Measurements from ENCODE around the gene RBL2.

DNA sequence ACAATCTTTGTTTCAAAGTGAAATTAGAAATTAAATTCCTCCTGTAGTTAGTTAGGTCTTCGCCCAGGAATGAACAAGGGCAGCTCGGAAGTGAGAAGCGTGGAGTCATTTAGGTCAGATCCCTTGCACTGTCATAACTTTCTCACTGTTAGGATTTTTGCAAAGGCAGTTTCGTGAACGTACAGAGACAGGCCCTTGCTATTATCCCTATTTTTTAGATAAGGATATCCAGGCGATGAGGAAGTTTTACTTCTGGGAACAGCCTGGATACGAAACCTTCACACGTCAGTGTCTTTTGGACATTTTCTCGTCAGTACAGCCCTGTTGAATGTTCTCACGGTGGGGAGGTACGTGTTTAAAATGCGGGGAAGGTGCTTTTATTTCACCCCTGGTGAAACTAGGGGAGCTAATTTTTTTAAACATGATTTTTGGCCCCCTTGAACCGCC is 318 bp upstream of the RBL2 start:
- TF ChIP-seq HDAC6 (IDR thresholded peaks at IDR 0.05; ENCODE audit: low read depth, low read length): no peak
- no peak for TF ChIP-seq CTCF (CRISPR knock-in tag; IDR thresholded peaks at IDR 0.05)
- no peak for TF ChIP-seq ERF (CRISPR knock-in tag; IDR thresholded peaks at IDR 0.05)
- TF ChIP-seq KDM5B (CRISPR knock-in tag; IDR thresholded peaks at IDR 0.05; ENCODE audit: borderline replicate concordance): no peak
- TF ChIP-seq, protein P1, sequence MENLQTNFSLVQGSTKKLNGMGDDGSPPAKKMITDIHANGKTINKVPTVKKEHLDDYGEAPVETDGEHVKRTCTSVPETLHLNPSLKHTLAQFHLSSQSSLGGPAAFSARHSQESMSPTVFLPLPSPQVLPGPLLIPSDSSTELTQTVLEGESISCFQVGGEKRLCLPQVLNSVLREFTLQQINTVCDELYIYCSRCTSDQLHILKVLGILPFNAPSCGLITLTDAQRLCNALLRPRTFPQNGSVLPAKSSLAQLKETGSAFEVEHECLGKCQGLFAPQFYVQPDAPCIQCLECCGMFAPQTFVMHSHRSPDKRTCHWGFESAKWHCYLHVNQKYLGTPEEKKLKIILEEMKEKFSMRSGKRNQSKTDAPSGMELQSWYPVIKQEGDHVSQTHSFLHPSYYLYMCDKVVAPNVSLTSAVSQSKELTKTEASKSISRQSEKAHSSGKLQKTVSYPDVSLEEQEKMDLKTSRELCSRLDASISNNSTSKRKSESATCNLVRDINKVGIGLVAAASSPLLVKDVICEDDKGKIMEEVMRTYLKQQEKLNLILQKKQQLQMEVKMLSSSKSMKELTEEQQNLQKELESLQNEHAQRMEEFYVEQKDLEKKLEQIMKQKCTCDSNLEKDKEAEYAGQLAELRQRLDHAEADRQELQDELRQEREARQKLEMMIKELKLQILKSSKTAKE (CRISPR knock-in tag; IDR thresholded peaks at IDR 0.05; ENCODE audit: borderline replicate concordance): no peak
- no peak for TF ChIP-seq ZNF468 (CRISPR knock-in tag; IDR thresholded peaks at IDR 0.05)
- no peak for TF ChIP-seq SP1 (IDR thresholded peaks at IDR 0.05)
- TF ChIP-seq SP1 (CRISPR knock-in tag; IDR thresholded peaks at IDR 0.05): no peak
- TF ChIP-seq CC2D1A (CRISPR knock-in tag; IDR thresholded peaks at IDR 0.05): no peak
- TF ChIP-seq, protein P2, sequence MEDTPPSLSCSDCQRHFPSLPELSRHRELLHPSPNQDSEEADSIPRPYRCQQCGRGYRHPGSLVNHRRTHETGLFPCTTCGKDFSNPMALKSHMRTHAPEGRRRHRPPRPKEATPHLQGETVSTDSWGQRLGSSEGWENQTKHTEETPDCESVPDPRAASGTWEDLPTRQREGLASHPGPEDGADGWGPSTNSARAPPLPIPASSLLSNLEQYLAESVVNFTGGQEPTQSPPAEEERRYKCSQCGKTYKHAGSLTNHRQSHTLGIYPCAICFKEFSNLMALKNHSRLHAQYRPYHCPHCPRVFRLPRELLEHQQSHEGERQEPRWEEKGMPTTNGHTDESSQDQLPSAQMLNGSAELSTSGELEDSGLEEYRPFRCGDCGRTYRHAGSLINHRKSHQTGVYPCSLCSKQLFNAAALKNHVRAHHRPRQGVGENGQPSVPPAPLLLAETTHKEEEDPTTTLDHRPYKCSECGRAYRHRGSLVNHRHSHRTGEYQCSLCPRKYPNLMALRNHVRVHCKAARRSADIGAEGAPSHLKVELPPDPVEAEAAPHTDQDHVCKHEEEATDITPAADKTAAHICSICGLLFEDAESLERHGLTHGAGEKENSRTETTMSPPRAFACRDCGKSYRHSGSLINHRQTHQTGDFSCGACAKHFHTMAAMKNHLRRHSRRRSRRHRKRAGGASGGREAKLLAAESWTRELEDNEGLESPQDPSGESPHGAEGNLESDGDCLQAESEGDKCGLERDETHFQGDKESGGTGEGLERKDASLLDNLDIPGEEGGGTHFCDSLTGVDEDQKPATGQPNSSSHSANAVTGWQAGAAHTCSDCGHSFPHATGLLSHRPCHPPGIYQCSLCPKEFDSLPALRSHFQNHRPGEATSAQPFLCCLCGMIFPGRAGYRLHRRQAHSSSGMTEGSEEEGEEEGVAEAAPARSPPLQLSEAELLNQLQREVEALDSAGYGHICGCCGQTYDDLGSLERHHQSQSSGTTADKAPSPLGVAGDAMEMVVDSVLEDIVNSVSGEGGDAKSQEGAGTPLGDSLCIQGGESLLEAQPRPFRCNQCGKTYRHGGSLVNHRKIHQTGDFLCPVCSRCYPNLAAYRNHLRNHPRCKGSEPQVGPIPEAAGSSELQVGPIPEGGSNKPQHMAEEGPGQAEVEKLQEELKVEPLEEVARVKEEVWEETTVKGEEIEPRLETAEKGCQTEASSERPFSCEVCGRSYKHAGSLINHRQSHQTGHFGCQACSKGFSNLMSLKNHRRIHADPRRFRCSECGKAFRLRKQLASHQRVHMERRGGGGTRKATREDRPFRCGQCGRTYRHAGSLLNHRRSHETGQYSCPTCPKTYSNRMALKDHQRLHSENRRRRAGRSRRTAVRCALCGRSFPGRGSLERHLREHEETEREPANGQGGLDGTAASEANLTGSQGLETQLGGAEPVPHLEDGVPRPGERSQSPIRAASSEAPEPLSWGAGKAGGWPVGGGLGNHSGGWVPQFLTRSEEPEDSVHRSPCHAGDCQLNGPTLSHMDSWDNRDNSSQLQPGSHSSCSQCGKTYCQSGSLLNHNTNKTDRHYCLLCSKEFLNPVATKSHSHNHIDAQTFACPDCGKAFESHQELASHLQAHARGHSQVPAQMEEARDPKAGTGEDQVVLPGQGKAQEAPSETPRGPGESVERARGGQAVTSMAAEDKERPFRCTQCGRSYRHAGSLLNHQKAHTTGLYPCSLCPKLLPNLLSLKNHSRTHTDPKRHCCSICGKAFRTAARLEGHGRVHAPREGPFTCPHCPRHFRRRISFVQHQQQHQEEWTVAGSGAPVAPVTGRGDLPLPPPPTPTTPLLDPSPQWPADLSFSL (CRISPR knock-in tag; IDR thresholded peaks at IDR 0.05): no peak
- TF ChIP-seq, protein P3, sequence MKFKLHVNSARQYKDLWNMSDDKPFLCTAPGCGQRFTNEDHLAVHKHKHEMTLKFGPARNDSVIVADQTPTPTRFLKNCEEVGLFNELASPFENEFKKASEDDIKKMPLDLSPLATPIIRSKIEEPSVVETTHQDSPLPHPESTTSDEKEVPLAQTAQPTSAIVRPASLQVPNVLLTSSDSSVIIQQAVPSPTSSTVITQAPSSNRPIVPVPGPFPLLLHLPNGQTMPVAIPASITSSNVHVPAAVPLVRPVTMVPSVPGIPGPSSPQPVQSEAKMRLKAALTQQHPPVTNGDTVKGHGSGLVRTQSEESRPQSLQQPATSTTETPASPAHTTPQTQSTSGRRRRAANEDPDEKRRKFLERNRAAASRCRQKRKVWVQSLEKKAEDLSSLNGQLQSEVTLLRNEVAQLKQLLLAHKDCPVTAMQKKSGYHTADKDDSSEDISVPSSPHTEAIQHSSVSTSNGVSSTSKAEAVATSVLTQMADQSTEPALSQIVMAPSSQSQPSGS (CRISPR knock-in tag; IDR thresholded peaks at IDR 0.05): no peak
- TF ChIP-seq ZNF704 (CRISPR knock-in tag; IDR thresholded peaks at IDR 0.05; ENCODE audit: borderline replicate concordance): no peak
- no peak for TF ChIP-seq MYC (CRISPR knock-in tag; IDR thresholded peaks at IDR 0.05; ENCODE audit: borderline replicate concordance)
- TF ChIP-seq NFYB (CRISPR knock-in tag; IDR thresholded peaks at IDR 0.05): no peak
- TF ChIP-seq POLR2A (IDR thresholded peaks at IDR 0.05; ENCODE audit: insufficient read depth in 1 of 2, low read depth in 2 of 2, low read length in 2 of 2): no peak

All from HepG2 (cell line).